Peyer's patch (tissue), 4 donors: ENCODE measurements around the gene PSORS1C2. TPM values are rescaled to one million over a fixed set of nuclear protein-coding genes. Genes with fewer than 3 reads are reported as not detected.

Experiments used
- DNase-seq, 3 donors: peaks; one replicate each; pipeline ENCODE4 v3.0.0-alpha.2; 2017 to 2019
- H3K27ac ChIP-seq, 4 donors: fragments of 200-600 bp; sonication (generic); one replicate each; pipeline ENCODE4 v1.5.1; 2016 to 2019
- H3K27me3 ChIP-seq, 2 donors: fragments of 200-600 bp; sonication (generic); one replicate each; pipeline ENCODE4 v1.5.1; 2019
- H3K36me3 ChIP-seq, 3 donors: fragments of 200-600 bp; sonication (generic); one replicate each; pipeline ENCODE4 v1.5.1; 2016 to 2019
- H3K4me1 ChIP-seq, 4 donors: fragments of 200-600 bp; sonication (generic); one replicate each; pipeline ENCODE4 v1.5.1; 2016 to 2019
- H3K4me3 ChIP-seq, 4 donors: fragments of 200-600 bp; sonication (generic); 1 replicate in 3 of 4; 2 replicates in 1 of 4; pipeline ENCODE4 v1.5.1; 2016 to 2019; ENCODE audit warnings: mild to moderate bottlenecking in 1 of 4
- H3K9me3 ChIP-seq, 4 donors: fragments of 200-600 bp; sonication (generic); one replicate each; pipeline ENCODE4 v1.5.1; 2016 to 2019; ENCODE audit warnings: mild to moderate bottlenecking in 1 of 4
- CTCF ChIP-seq, 6 experiments: fragments of 450-650 bp in 4 of 6; fragments of 200-600 bp in 2 of 6; sonication (generic) in 1 of 6; IDR thresholded peaks; one replicate each; pipeline ENCODE4 v1.5.1; 2017 to 2019; ENCODE audit warnings: antibody characterized with exemption in 6 of 6, mild to moderate bottlenecking in 3 of 6, moderate library complexity in 1 of 6
- POLR2A ChIP-seq, 2 donors: fragments of 450-650 bp; IDR thresholded peaks; one replicate each; pipeline ENCODE4 v1.5.1; 2017; ENCODE audit warnings: antibody characterized with exemption in 2 of 2, mild to moderate bottlenecking in 2 of 2, moderate library complexity in 2 of 2
- total RNA-seq, 4 donors: library from RNA; depleted of rRNA; stranded (reverse); fragments of >200 nt; gene quantifications; one replicate each; pipeline ENCODE4 v1.1.0, GENCODE V29; 2016

Gene PSORS1C2
- total RNA-seq, 4 donors from 2014 or later, result not detected

GRCh38 chr6:31140643-31141042 is 1.8 kb upstream of the PSORS1C2 start:
- H3K27me3 ChIP-seq, result no peaks in the 10 kb centered on the region
- no peak overlapping the region for H3K4me3 ChIP-seq
- H3K36me3 ChIP-seq, result no peaks in the 10 kb centered on the region
- no peaks in the 10 kb centered on the region for H3K9me3 ChIP-seq
- no peak overlapping the region for H3K27ac ChIP-seq
- no peak for DNase-seq
- peaks cover 0 to 23% (median 3%) of the 10 kb centered on the region in 4 donors for H3K4me1 ChIP-seq
- no peak for TF ChIP-seq POLR2A (IDR thresholded peaks at IDR 0.05)
- no peak for TF ChIP-seq CTCF (IDR thresholded peaks at IDR 0.05)

- H3K4me3 ChIP-seq, result no peak overlapping the region
- H3K9me3 ChIP-seq, result no peaks in the 10 kb centered on the region
- H3K27me3 ChIP-seq, result no peaks in the 10 kb centered on the region
- TF ChIP-seq POLR2A (IDR thresholded peaks at IDR 0.05), result no peak
- TF ChIP-seq CTCF (IDR thresholded peaks at IDR 0.05), result no peak
- H3K4me1 ChIP-seq, result peaks cover 0 to 16% (median 3%) of the 10 kb centered on the region in 4 donors
- H3K36me3 ChIP-seq, result no peaks in the 10 kb centered on the region
- no peak overlapping the region for H3K27ac ChIP-seq
- no peak for DNase-seq
These were observed 733 bp upstream of the PSORS1C2 start for GRCh38 chr6:31139599-31139998.

- Histone ChIP-seq H3K4me3 (no peak overlapping the region), H3K27me3 (no peaks in the 10 kb centered on the region), H3K36me3 (no peaks in the 10 kb centered on the region), H3K4me1 (peaks cover 0 to 7% (median 3%) of the 10 kb centered on the region in 4 donors), H3K27ac (no peak overlapping the region), H3K9me3 (no peaks in the 10 kb centered on the region)
- TF ChIP-seq CTCF (IDR thresholded peaks at IDR 0.05), result no peak
- TF ChIP-seq POLR2A (IDR thresholded peaks at IDR 0.05), result no peak
- no peak for DNase-seq
These were observed 3.2 kb downstream of the PSORS1C2 start for GRCh38 chr6:31135710-31136109.

- Histone ChIP-seq H3K27me3 (no peaks in the 10 kb centered on the region), H3K9me3 (no peaks in the 10 kb centered on the region), H3K4me3 (no peak overlapping the region), H3K4me1 (peaks cover 0 to 3% (median 1%) of the 10 kb centered on the region in 4 donors), H3K36me3 (no peaks in the 10 kb centered on the region), H3K27ac (no peak overlapping the region)
- no peak for DNase-seq
- no peak for TF ChIP-seq POLR2A (IDR thresholded peaks at IDR 0.05)
- no peak for TF ChIP-seq CTCF (IDR thresholded peaks at IDR 0.05)
These were observed 6.1 kb downstream of the PSORS1C2 start for GRCh38 chr6:31132806-31133205.

GRCh38 chr6:31131595-31131994 is 7.3 kb downstream of the PSORS1C2 start:
- Histone ChIP-seq H3K27ac (no peak overlapping the region), H3K36me3 (no peaks in the 10 kb centered on the region), H3K4me1 (peaks cover 0 to 2% (median 0%) of the 10 kb centered on the region in 4 donors), H3K27me3 (no peaks in the 10 kb centered on the region), H3K4me3 (no peak overlapping the region), H3K9me3 (no peaks in the 10 kb centered on the region)
- no peak for DNase-seq
- TF ChIP-seq POLR2A (IDR thresholded peaks at IDR 0.05) (no peak), CTCF (IDR thresholded peaks at IDR 0.05) (no peak)

- H3K27me3 ChIP-seq, result no peaks in the 10 kb centered on the region
- H3K27ac ChIP-seq, result no peak overlapping the region
- H3K36me3 ChIP-seq, result no peaks in the 10 kb centered on the region
- no peaks in the 10 kb centered on the region for H3K9me3 ChIP-seq
- TF ChIP-seq POLR2A (IDR thresholded peaks at IDR 0.05), result no peak
- no peak for TF ChIP-seq CTCF (IDR thresholded peaks at IDR 0.05)
- DNase-seq, result no peak
- H3K4me1 ChIP-seq, result peaks cover 0 to 7% (median 0%) of the 10 kb centered on the region in 4 donors
- no peak overlapping the region for H3K4me3 ChIP-seq
These were observed 8.1 kb downstream of the PSORS1C2 start for GRCh38 chr6:31130751-31131150.
